GM23338 (cell line): ENCODE data around the gene AGFG2. TPM values are rescaled to one million over a fixed set of nuclear protein-coding genes. Genes with fewer than 3 reads are reported as not detected.
A peak's percentile ranks its signal among the peaks of the same experiment; 100 is the strongest.

Experiments used
- ATAC-seq: fragments of 200-7000 bp; cut with Tn5 transposase; 3 replicates; pipeline ENCODE4 v1.9.1; 2020
- DNase-seq: peaks from one replicate; pipeline ENCODE4 v3.0.0-alpha.2; 2015; ENCODE audit warnings: low spot score
- H2AFZ ChIP-seq: fragments of 200-600 bp; sonication (generic); 2 replicates; pipeline ENCODE4 v1.8.0; 2016; ENCODE audit warnings: antibody characterized with exemption, mild to moderate bottlenecking, moderate library complexity
- H3F3A ChIP-seq: fragments of 200-600 bp; sonication (generic); replicated peaks from 2 replicates; pipeline ENCODE4 v1.8.0; 2017; ENCODE audit warnings: antibody characterized with exemption, mixed run types, low read depth
- H3K27ac ChIP-seq: fragments of 200-600 bp; sonication (generic); 2 replicates; pipeline ENCODE4 v1.6.1; 2016; ENCODE audit warnings: low read depth
- H3K27me3 ChIP-seq: fragments of 200-600 bp; sonication (generic); 2 replicates; pipeline ENCODE4 v1.8.0; 2016; ENCODE audit warnings: mild to moderate bottlenecking, mixed run types, moderate library complexity; ENCODE audit not compliant: insufficient read depth
- H3K36me3 ChIP-seq: fragments of 200-600 bp; sonication (generic); 2 replicates; pipeline ENCODE4 v1.8.0; 2016; ENCODE audit warnings: mild to moderate bottlenecking; ENCODE audit not compliant: insufficient read depth
- H3K4me1 ChIP-seq: fragments of 200-600 bp; sonication (generic); 2 replicates; pipeline ENCODE4 v1.8.0; 2016; ENCODE audit warnings: mild to moderate bottlenecking, moderate library complexity; ENCODE audit not compliant: insufficient read depth
- H3K4me2 ChIP-seq: fragments of 200-600 bp; sonication (generic); 2 replicates; pipeline ENCODE4 v1.7.1; 2017; ENCODE audit warnings: mixed run types
- H3K4me3 ChIP-seq: fragments of 200-600 bp; sonication (generic); 2 replicates; pipeline ENCODE4 v1.6.1; 2016; ENCODE audit warnings: mixed run types
- H3K79me2 ChIP-seq: fragments of 200-600 bp; sonication (generic); replicated peaks from 2 replicates; pipeline ENCODE4 v1.8.0; 2017; ENCODE audit warnings: mild to moderate bottlenecking; ENCODE audit not compliant: insufficient read depth
- H3K9me2 ChIP-seq: fragments of 200-600 bp; sonication (generic); 2 replicates; pipeline ENCODE4 v1.8.0; 2017; ENCODE audit not compliant: insufficient read depth
- H4K20me1 ChIP-seq: fragments of 200-600 bp; sonication (generic); replicated peaks from 2 replicates; pipeline ENCODE4 v1.8.0; 2017; ENCODE audit warnings: mild to moderate bottlenecking; ENCODE audit not compliant: insufficient read depth
- H3K27ac Mint-ChIP-seq: 2 replicates; pipeline ENCODE4 v1.8.0; 2020; ENCODE audit warnings: inconsistent platforms, mild to moderate bottlenecking, moderate library complexity, mixed read lengths
- H3K27me3 Mint-ChIP-seq: 3 replicates; pipeline ENCODE4 v1.8.0; 2022; ENCODE audit warnings: low read depth, mild to moderate bottlenecking, moderate library complexity, mixed read lengths, inconsistent platforms; ENCODE audit not compliant: insufficient read depth, poor library complexity
- H3K36me3 Mint-ChIP-seq: 3 replicates; pipeline ENCODE4 v1.8.0; 2021; ENCODE audit warnings: low read depth, mild to moderate bottlenecking, inconsistent platforms, moderate library complexity, mixed read lengths
- H3K4me1 Mint-ChIP-seq: 3 replicates; pipeline ENCODE4 v1.8.0; 2020; ENCODE audit warnings: mild to moderate bottlenecking, inconsistent platforms, mixed read lengths
- H3K4me3 Mint-ChIP-seq: 3 replicates; pipeline ENCODE4 v1.8.0; 2021; ENCODE audit warnings: moderate library complexity, mild to moderate bottlenecking, inconsistent platforms, mixed read lengths
- H3K9me3 Mint-ChIP-seq: 3 replicates; pipeline ENCODE4 v1.8.0; 2020; ENCODE audit warnings: moderate library complexity, mild to moderate bottlenecking, inconsistent platforms, mixed read lengths
- CREB1 ChIP-seq: fragments of 250-450 bp; sonication (Bioruptor Pico); IDR thresholded peaks from 2 replicates; pipeline ENCODE4 v1.5.0; 2020; ENCODE audit warnings: low read depth, mild to moderate bottlenecking, moderate library complexity
- EZH2 ChIP-seq: fragments of 200-600 bp; sonication (generic); IDR thresholded peaks from one replicate; pipeline ENCODE4 v1.8.0; 2017; ENCODE audit warnings: antibody characterized with exemption, mild to moderate bottlenecking, low read depth; ENCODE audit not compliant: unreplicated experiment
- JUNB ChIP-seq: IDR thresholded peaks from one replicate; pipeline ENCODE4 v1.6.1; 2016; ENCODE audit warnings: antibody characterized with exemption; ENCODE audit not compliant: unreplicated experiment
- NANOG ChIP-seq: IDR thresholded peaks from 2 replicates; pipeline ENCODE4 v1.6.1; 2016; ENCODE audit warnings: antibody characterized with exemption, borderline replicate concordance
- POLR2AphosphoS5 ChIP-seq: IDR thresholded peaks from 2 replicates; pipeline ENCODE4 v1.6.1; 2016; ENCODE audit warnings: antibody characterized with exemption, low read depth
- ZNF114 ChIP-seq: fragments of 250-450 bp; sonication (Bioruptor Pico); IDR thresholded peaks from 2 replicates; pipeline ENCODE4 v1.5.0; 2020; ENCODE audit warnings: mild to moderate bottlenecking, moderate library complexity
- polyA plus RNA-seq: library from polyadenylated mRNA; unstranded; fragments of >200 nt; fragmentation: Nextera tagmentation; extraction: Ambion mirVana; gene quantifications from 2 replicates; pipeline ENCODE4 v1.2.1, GENCODE V29; 2016
- total RNA-seq: library from RNA; depleted of rRNA; stranded (reverse); fragments of >200 nt; shearing (Covaris generic); gene quantifications from 2 replicates; pipeline ENCODE4 v1.2.3, GENCODE V29; 2014
- TF ChIP-seq, protein P1 (sequence below), 2 experiments: fragments of 200-600 bp in 1 of 2; sonication (generic) in 1 of 2; conservative IDR thresholded peaks; 2 replicates each; pipeline versions ENCODE4 v1.5.1 to v1.6.1; 2016 to 2017; ENCODE audit warnings: antibody characterized with exemption in 2 of 2, low read depth in 2 of 2, mild to moderate bottlenecking in 2 of 2, moderate library complexity in 1 of 2
- TF ChIP-seq, protein P2 (sequence below): IDR thresholded peaks from 2 replicates; pipeline ENCODE4 v1.6.1; 2016; ENCODE audit warnings: antibody characterized with exemption

AGFG2 gene
- total and polyA plus RNA-seq, 2 experiments from 2014 or later = 2.3 to 8.9 TPM

DNA sequence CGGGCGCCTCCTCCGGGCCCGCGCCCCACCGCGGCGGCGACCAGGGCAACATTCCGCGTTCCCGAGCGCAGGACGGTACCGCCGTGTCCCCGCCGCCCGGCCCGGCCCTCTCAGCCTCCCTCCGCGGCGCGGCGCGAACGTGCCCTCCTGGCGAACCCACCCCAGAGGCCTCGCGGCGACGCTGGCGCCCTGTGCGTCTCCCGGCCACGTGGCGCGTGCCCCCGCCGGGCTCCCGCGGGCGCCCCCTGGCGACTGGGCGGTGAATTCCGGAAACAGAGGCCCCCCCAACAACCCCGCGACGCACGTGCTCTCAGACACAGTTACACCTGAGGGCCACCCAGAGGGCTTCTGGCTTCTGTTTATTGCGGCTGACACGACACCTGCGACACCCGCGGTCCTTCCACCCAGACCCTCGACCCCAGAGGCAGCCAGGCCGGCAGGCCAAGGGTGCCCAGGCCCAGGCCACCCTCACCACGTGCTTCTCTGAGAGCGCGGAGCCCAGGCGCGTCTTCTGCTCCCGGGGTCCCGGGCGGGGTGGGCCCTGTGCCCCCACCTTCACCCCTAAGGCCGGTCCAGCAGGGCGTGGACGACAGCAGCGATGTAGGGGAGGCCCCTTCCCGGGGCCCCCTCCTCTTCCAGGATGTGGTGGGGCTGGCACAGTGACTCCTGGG is 34.8 kb downstream of the AGFG2 start, which contains the start of gene SAP25:
SAP25 (minus strand) TSS at position 210 of the 671 bp plus-strand sequence; CDS start at position 52, 158 bp downstream.
- peaks cover 24% of the 10 kb centered on the region for H3K4me1 Mint-ChIP-seq
- H3K27me3 ChIP-seq = peaks cover 12% of the 10 kb centered on the region; the same call in 1 of the 2 replicates
- peaks cover 5% of the 10 kb centered on the region; the same call in 1 of the 2 replicates for H3K36me3 ChIP-seq
- peak; percentile 80 for DNase-seq
- H3K9me3 Mint-ChIP-seq = no peaks in the 10 kb centered on the region
- H3K4me3 Mint-ChIP-seq = no peak within 1 kb of the TSS
- H3K36me3 Mint-ChIP-seq = peaks cover 12% of the 10 kb centered on the region
- ATAC-seq = peak; percentile 5
- H3K4me2 ChIP-seq = no peak within 1 kb of the TSS
- H3F3A ChIP-seq = peaks cover 12% of the 10 kb centered on the region; the same call in 1 of the 2 replicates
- no peaks in the 10 kb centered on the region for H3K9me2 ChIP-seq
- H4K20me1 ChIP-seq = no peaks in the 10 kb centered on the region
- H3K27me3 Mint-ChIP-seq = peaks cover 34% of the 10 kb centered on the region
- peaks cover 28% of the 10 kb centered on the region for H3K4me1 ChIP-seq
- TF ChIP-seq, protein P1, sequence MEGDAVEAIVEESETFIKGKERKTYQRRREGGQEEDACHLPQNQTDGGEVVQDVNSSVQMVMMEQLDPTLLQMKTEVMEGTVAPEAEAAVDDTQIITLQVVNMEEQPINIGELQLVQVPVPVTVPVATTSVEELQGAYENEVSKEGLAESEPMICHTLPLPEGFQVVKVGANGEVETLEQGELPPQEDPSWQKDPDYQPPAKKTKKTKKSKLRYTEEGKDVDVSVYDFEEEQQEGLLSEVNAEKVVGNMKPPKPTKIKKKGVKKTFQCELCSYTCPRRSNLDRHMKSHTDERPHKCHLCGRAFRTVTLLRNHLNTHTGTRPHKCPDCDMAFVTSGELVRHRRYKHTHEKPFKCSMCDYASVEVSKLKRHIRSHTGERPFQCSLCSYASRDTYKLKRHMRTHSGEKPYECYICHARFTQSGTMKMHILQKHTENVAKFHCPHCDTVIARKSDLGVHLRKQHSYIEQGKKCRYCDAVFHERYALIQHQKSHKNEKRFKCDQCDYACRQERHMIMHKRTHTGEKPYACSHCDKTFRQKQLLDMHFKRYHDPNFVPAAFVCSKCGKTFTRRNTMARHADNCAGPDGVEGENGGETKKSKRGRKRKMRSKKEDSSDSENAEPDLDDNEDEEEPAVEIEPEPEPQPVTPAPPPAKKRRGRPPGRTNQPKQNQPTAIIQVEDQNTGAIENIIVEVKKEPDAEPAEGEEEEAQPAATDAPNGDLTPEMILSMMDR (conservative IDR thresholded peaks at IDR 0.05; ENCODE audit: low read depth in 2 of 2) = peak; percentile 65 to 73
- TF ChIP-seq ZNF114 (CRISPR knock-in tag) = no peak
- TF ChIP-seq, protein P2, sequence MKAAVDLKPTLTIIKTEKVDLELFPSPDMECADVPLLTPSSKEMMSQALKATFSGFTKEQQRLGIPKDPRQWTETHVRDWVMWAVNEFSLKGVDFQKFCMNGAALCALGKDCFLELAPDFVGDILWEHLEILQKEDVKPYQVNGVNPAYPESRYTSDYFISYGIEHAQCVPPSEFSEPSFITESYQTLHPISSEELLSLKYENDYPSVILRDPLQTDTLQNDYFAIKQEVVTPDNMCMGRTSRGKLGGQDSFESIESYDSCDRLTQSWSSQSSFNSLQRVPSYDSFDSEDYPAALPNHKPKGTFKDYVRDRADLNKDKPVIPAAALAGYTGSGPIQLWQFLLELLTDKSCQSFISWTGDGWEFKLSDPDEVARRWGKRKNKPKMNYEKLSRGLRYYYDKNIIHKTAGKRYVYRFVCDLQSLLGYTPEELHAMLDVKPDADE = no peak
- peak; percentile 35 for TF ChIP-seq POLR2AphosphoS5
- TF ChIP-seq CREB1 (CRISPR knock-in tag) = peak; percentile 40; the same call in 1 of the 2 replicates
- no peak for TF ChIP-seq JUNB
- H3K27ac ChIP-seq = no peak within 1 kb of the TSS
- H3K27ac Mint-ChIP-seq = no peak within 1 kb of the TSS; the same call in 1 of the 2 replicates
- no peaks in the 10 kb centered on the region for H3K79me2 ChIP-seq
- H3K4me3 ChIP-seq = no peak within 1 kb of the TSS
- no peak within 1 kb of the TSS for H2AFZ ChIP-seq

DNA sequence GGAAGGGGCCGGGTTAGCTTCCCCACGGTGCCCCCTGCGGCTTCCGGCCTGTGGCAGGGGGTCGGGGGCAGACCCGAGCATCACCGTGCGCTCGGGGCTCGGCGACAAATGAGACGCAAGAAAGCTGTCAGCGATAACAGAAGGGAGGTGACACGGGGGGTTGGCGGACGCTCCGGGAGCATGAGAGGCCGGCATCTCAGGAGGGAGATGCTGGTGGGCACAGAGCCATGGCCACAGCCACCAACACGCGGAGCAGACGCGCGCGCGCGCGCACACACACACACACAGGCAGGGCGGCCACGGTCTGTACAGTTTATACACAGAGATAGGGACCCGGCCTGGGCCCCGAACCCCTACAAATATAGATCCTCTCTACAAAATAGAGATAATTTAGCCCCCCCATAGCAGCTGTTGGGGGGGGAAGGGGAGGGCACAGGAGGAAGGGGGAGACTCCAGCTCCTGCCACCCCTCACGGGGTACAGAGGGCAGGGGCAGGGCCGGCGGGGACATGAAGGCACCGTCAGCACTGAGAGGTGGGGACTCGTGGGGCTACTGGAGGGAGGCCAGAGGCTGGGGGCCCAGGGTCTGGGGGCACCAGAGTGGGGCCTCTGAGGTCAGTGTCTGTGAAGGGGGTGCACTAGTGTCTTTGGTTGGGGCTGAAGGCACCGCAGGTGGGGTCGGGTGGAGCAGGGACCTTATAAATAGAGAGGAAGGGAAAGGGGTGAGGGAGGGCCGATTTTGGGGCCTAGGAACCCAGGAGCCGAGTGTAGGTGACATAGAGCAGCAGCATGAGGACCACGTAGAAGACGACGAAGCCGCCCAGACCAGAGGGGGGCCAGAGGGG is 35.6 kb downstream of the AGFG2 start:
- peaks cover 12% of the 10 kb centered on the region for H3K36me3 Mint-ChIP-seq
- peaks cover 8% of the 10 kb centered on the region; the same call in 1 of the 2 replicates for H3K27me3 ChIP-seq
- peaks cover 8% of the 10 kb centered on the region; the same call in 1 of the 2 replicates for H3F3A ChIP-seq
- peaks cover 5% of the 10 kb centered on the region; the same call in 1 of the 2 replicates for H3K36me3 ChIP-seq
- H3K27ac Mint-ChIP-seq = no peak overlapping the region; the same call in 1 of the 2 replicates
- no peak overlapping the region for H3K4me2 ChIP-seq
- no peak overlapping the region; the same call in 2 of the 3 replicates for H3K4me3 Mint-ChIP-seq
- TF ChIP-seq ZNF114 (CRISPR knock-in tag) (no peak), JUNB (no peak), NANOG (no peak), EZH2 (no peak), POLR2AphosphoS5 (no peak)
- TF ChIP-seq, protein P1 (conservative IDR thresholded peaks at IDR 0.05; ENCODE audit: low read depth in 2 of 2) = no peak
- no peak overlapping the region for H3K27ac ChIP-seq
- H3K27me3 Mint-ChIP-seq = peaks cover 27% of the 10 kb centered on the region
- no peak overlapping the region for H2AFZ ChIP-seq
- DNase-seq (no peak), ATAC-seq (no peak)
- no peaks in the 10 kb centered on the region for H4K20me1 ChIP-seq
- H3K79me2 ChIP-seq = no peaks in the 10 kb centered on the region
- H3K9me2 ChIP-seq = no peaks in the 10 kb centered on the region
- H3K4me1 Mint-ChIP-seq = peaks cover 18% of the 10 kb centered on the region
- H3K4me1 ChIP-seq = peaks cover 23% of the 10 kb centered on the region
- H3K4me3 ChIP-seq = no peak overlapping the region
- H3K9me3 Mint-ChIP-seq = no peaks in the 10 kb centered on the region
